Loucy (cell line): Measurements from ENCODE around the gene PSMB2.

ENCODE experiments used
- EZH2phosphoT487 ChIP-seq: fragments of 200-600 bp; IDR thresholded peaks from 2 replicates; pipeline ENCODE4 v1.6.1; 2018; ENCODE audit warnings: antibody characterized with exemption, mild to moderate bottlenecking, moderate library complexity, borderline replicate concordance
- TF ChIP-seq, protein P1 (sequence below): fragments of 200-600 bp; sonication (generic); conservative IDR thresholded peaks from 2 replicates; pipeline ENCODE4 v1.5.1; 2014; ENCODE audit warnings: mild to moderate bottlenecking, antibody characterized with exemption, low read length

DNA sequence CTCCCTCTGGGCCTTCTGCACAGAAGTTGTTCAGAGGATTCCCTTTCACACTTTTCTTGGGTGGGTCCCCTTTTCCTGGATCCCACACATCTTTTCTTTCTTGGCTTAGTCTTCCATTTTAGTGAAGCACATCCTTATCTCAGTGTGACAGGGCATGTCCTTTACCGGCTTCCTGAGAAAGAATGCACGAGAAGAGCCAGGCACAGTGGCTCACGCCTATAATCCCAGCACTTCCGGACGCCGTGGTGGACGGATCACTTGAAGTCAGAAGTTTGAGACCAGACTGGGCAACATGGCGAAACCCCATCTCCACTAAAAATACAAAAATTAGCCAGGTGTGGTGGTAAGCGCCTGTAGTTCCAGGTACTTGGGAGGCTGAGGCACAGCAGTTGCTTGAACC is 22.1 kb upstream of the PSMB2 start:
- TF ChIP-seq, protein P1, sequence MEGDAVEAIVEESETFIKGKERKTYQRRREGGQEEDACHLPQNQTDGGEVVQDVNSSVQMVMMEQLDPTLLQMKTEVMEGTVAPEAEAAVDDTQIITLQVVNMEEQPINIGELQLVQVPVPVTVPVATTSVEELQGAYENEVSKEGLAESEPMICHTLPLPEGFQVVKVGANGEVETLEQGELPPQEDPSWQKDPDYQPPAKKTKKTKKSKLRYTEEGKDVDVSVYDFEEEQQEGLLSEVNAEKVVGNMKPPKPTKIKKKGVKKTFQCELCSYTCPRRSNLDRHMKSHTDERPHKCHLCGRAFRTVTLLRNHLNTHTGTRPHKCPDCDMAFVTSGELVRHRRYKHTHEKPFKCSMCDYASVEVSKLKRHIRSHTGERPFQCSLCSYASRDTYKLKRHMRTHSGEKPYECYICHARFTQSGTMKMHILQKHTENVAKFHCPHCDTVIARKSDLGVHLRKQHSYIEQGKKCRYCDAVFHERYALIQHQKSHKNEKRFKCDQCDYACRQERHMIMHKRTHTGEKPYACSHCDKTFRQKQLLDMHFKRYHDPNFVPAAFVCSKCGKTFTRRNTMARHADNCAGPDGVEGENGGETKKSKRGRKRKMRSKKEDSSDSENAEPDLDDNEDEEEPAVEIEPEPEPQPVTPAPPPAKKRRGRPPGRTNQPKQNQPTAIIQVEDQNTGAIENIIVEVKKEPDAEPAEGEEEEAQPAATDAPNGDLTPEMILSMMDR, result no peak
- no peak for TF ChIP-seq EZH2phosphoT487
